Breast epithelium (tissue), 3 donors: ENCODE results near the gene TDRD10.

Source experiments
- POLR2AphosphoS5 ChIP-seq, 3 donors: sonication (generic); formaldehyde crosslinking; IDR thresholded peaks; one replicate each; pipeline ENCODE4 v1.6.1; 2017; ENCODE audit warnings: antibody characterized with exemption in 3 of 3
- TF ChIP-seq, protein P1 (sequence below), 3 donors: fragments of 450-650 bp; IDR thresholded peaks; one replicate each; pipeline ENCODE4 v1.5.1; 2016 to 2017; ENCODE audit warnings: antibody characterized with exemption in 3 of 3, mild to moderate bottlenecking in 3 of 3, moderate library complexity in 3 of 3

DNA sequence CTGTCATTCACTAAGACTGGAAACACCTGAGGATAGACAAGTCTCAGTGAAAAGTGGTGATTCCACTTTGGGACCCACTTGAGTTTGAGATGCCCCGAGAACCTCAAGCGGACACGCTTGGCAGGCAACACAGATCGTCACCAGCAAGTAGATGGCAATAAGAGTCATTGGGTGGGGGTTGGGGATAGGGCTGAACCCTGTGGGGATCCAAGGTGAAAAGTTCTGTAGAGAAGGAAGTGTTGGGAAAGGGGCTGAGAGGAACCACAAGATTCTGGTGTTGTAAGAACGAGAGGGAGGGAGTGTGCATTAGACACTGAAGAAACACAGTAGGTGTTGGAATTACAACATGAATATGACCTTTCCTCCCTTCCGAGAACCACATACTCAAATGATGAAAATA is 45.4 kb upstream of the TDRD10 start:
- TF ChIP-seq, protein P1, sequence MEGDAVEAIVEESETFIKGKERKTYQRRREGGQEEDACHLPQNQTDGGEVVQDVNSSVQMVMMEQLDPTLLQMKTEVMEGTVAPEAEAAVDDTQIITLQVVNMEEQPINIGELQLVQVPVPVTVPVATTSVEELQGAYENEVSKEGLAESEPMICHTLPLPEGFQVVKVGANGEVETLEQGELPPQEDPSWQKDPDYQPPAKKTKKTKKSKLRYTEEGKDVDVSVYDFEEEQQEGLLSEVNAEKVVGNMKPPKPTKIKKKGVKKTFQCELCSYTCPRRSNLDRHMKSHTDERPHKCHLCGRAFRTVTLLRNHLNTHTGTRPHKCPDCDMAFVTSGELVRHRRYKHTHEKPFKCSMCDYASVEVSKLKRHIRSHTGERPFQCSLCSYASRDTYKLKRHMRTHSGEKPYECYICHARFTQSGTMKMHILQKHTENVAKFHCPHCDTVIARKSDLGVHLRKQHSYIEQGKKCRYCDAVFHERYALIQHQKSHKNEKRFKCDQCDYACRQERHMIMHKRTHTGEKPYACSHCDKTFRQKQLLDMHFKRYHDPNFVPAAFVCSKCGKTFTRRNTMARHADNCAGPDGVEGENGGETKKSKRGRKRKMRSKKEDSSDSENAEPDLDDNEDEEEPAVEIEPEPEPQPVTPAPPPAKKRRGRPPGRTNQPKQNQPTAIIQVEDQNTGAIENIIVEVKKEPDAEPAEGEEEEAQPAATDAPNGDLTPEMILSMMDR (IDR thresholded peaks at IDR 0.05), result no peak
- TF ChIP-seq POLR2AphosphoS5 (IDR thresholded peaks at IDR 0.05), result no peak
